Erythroblast (primary cell): ENCODE results near the gene ACAP3.

ENCODE experiments used
- GATA1 ChIP-seq: IDR thresholded peaks from 2 replicates; pipeline ENCODE4 v1.6.1; 2011; ENCODE audit warnings: low read depth, mild to moderate bottlenecking, control low read depth, low read length, moderate library complexity
- POLR2A ChIP-seq: IDR thresholded peaks from 2 replicates; pipeline ENCODE4 v1.6.1; 2011; ENCODE audit warnings: mild to moderate bottlenecking, low read length

- TF ChIP-seq POLR2A (no peak), GATA1 (no peak)
Observed at GRCh38 chr1:1291548-1292441, 15.9 kb downstream of the ACAP3 start.
